ENCODE data around the gene LSM14A.
"Not testable (repeated sequence)": the region's sequence is repeated elsewhere in the genome, so short reads cannot be mapped to it uniquely, and the experiment has no call there.

The LSM14A gene

GRCh38 chr19:34231439-34231838, 59.1 kb downstream of the LSM14A start:
- Histone ChIP-seq H3K27me3 (ENCODE audit: insufficient read depth, low read length) (no peaks in the 10 kb centered on the region), H3K36me3 (ENCODE audit: insufficient read depth, low read length) (peaks cover 41% of the 10 kb centered on the region), H3K4me1 (ENCODE audit: insufficient read depth, low read length) (no peaks in the 10 kb centered on the region), H3K4me3 (ENCODE audit: low read length) (no peak overlapping the region), H3K9me3 (ENCODE audit: low read length) (no peaks in the 10 kb centered on the region), H2AFZ (ENCODE audit: low read depth, low read length) (no peak overlapping the region)

DNA sequence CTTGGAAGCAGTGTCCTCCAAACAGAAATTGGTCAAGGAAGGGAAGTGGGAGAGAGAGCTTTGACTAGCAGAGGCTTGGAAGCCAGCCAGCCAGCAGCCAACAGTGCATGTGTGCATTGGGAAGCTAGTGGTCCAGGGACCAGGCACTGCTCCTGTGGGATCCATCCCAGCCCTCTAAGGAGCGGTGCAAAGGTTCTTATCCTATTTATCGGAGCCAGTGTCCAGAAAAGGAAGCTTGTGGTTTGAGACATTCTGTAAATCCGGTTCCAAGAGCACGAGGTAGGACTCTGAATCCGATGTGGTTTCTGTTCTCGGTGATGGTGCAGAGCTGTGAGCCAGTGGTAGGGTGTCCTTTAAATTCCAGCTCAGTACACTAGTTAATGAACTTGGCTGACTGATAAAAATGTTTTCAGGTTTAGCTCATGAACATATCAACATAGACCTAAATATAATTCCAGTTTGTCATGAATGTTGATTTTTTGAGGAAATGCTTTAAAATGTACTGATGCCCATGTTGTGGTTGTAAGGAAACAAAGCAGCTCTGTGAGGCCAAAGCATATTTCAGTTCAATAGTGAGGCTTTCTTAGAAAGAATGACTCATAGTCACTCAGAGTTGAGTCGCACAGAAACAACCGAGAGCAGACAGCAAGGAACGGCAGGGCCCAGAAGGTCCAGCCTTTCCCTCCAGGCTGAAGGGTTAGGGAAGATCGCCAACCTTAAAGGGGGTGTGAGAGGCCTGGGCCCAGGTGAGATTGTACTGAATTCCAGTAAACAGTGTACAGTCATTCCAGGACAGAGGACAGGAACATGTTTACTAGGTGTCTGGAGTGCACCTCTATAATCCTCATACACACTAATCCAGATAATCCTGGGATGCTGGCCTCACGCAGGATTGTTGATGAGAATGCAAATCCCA, 60.5 kb downstream of the LSM14A start:
- Histone ChIP-seq H3K27me3 (ENCODE audit: insufficient read depth, low read length) (no peaks in the 10 kb centered on the region), H3K36me3 (ENCODE audit: insufficient read depth, low read length) (peaks cover 27% of the 10 kb centered on the region), H2AFZ (ENCODE audit: low read depth, low read length) (no peak overlapping the region), H3K9me3 (ENCODE audit: low read length) (no peaks in the 10 kb centered on the region), H3K4me1 (ENCODE audit: insufficient read depth, low read length) (no peaks in the 10 kb centered on the region), H3K4me3 (ENCODE audit: low read length) (no peak overlapping the region)

DNA sequence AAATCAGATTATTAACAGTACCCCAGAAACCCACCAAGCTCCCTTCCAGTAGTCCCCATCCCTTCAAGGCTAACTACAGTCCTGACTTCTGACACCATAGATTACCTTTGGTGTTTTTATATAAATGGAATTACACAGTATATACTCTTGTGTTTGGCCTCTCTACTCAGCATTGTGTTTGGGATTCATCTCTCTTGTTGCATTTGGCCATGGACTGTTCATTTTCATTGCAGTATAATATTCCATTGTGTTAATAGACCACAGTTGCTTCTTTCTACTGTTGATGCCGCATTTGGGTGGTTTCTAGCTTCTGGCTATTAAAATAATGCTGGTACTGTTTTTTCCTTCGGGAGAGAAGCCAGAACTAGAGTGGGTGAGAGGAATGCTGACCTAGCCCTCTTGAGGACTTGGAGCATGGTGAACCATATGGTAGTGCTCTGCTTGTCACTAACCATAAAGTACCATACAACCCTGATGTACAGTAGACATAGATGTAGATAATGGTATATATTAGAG, 63.2 kb downstream of the LSM14A start:
- Histone ChIP-seq H3K4me1 (ENCODE audit: insufficient read depth, low read length) (no peaks in the 10 kb centered on the region), H3K9me3 (ENCODE audit: low read length) (no peaks in the 10 kb centered on the region), H3K36me3 (ENCODE audit: insufficient read depth, low read length) (peaks cover under 1% of the 10 kb centered on the region), H2AFZ (ENCODE audit: low read depth, low read length) (no peak overlapping the region), H3K27me3 (ENCODE audit: insufficient read depth, low read length) (no peaks in the 10 kb centered on the region), H3K4me3 (ENCODE audit: low read length) (no peak overlapping the region)

DNA sequence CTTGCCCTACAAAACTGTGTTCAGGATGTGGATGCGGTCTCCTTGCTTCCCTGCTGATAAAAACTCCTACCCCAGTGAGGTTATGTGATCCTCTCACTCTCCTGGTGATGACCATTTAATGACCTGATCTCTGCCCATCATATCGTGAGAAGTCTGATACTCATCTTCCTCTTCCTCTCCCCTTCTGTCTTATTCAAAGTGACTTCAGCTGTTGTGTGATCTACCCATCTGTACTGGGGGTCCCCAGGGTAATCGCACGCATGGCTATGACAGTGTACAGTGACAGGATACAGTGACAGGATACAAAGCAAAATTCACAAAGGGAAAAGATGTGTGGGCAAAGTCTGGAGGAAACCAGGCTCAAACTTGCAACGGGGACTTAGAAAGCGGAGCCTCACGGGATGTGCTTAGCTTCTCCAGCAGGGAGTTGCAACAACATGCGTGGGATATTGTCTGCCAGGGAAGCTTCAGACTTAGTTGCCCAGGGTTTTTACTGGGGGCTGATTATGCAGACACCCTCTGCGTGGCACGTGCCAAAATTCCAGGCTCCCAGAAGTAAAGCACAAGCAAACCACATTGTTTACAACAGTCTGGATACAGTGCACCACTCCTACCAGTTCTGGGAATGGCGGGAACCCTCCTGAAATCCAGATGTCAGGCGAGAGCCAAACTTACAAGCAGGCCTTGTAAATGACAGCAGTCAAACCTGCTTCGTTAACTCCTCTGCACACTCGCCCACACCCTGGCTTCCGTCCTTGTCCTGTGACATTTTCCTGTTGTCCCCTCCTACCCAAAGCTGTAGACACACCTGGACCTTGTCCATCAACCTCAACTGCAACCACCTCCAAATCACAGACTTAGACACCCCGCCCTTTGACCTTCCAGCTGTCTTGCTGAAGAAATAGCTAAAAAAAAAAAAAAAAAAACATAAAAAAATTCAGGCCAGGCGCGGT, 64.0 kb downstream of the LSM14A start:
- Histone ChIP-seq H3K36me3 (ENCODE audit: insufficient read depth, low read length) (no peaks in the 10 kb centered on the region), H3K4me1 (ENCODE audit: insufficient read depth, low read length) (no peaks in the 10 kb centered on the region), H2AFZ (ENCODE audit: low read depth, low read length) (no peak overlapping the region), H3K27me3 (ENCODE audit: insufficient read depth, low read length) (no peaks in the 10 kb centered on the region), H3K9me3 (ENCODE audit: low read length) (no peaks in the 10 kb centered on the region), H3K4me3 (ENCODE audit: low read length) (no peak overlapping the region)

- Histone ChIP-seq H3K9me3 (ENCODE audit: low read length) (no peaks in the 10 kb centered on the region), H3K4me3 (ENCODE audit: low read length) (no peak overlapping the region), H3K4me1 (ENCODE audit: insufficient read depth, low read length) (no peaks in the 10 kb centered on the region), H3K36me3 (ENCODE audit: insufficient read depth, low read length) (no peaks in the 10 kb centered on the region), H2AFZ (ENCODE audit: low read depth, low read length) (no peak overlapping the region), H3K27me3 (ENCODE audit: insufficient read depth, low read length) (no peaks in the 10 kb centered on the region)
These were observed 65.0 kb downstream of the LSM14A start for GRCh38 chr19:34237283-34237682.

DNA sequence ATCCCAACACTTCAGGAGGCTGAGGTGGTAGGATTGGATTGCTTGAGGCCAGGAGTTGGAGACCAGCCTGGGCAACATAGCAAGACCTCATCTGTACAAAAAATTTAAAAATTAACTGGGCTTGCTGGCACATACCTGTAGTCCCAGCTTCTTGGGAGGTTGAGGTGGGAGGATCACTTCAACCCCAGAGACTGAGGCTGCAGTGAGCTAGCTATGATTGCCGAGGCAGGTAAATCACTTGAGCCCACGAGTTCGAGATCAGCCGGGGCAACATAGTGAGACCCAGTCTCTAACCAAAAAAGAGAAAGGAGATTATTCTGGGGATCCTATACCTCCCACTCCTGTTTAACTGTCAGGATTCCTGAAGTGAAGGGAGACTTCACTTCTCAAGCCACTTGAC, 65.6 kb downstream of the LSM14A start:
- Histone ChIP-seq H3K4me3 (ENCODE audit: low read length) (no peak overlapping the region), H2AFZ (ENCODE audit: low read depth, low read length) (no peak overlapping the region), H3K27me3 (ENCODE audit: insufficient read depth, low read length) (no peaks in the 10 kb centered on the region), H3K36me3 (ENCODE audit: insufficient read depth, low read length) (no peaks in the 10 kb centered on the region), H3K4me1 (ENCODE audit: insufficient read depth, low read length) (no peaks in the 10 kb centered on the region), H3K9me3 (ENCODE audit: low read length) (no peaks in the 10 kb centered on the region)

DNA sequence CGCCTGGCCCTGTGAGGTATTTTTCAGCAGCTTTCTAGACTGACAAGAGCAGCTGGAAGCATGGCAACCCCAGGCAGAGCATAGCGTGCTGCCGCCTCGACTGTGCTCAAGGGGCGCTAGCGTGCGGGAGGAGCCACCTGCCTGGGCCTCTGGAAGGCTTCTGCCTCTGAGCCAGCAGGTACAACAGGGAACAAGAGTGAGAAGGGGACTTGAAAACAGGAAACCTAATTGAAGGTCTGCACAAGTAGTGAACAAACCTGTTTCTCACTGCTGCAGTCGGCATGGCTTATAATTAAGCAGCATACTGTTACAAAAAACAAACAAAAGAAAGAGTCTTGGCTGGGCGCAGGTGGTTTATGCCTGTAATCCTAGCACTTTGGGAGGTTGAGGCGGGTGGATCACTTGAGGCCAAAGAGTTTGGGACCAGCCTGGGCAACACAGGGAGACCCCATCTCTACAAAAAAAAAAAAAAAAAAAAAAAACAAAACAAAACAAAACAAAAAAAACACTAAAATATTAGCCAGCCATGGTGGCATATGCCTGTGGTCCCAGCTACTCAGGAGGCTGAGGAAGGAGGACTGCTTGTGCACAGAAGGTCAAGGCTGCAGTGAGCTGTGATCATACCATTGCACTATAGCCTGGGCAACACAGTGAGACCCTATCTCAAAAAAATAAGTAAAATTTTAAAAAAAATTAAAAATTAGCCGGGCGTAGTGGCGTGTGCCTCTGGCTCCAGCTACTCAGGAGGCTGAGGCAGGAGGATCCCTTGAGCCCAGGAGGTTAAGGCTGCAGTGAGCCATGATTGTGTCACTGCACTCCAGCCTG, 69.4 kb downstream of the LSM14A start:
- Histone ChIP-seq H3K36me3 (ENCODE audit: insufficient read depth, low read length) (no peaks in the 10 kb centered on the region), H3K4me1 (ENCODE audit: insufficient read depth, low read length) (peaks cover 4% of the 10 kb centered on the region), H3K27me3 (ENCODE audit: insufficient read depth, low read length) (no peaks in the 10 kb centered on the region), H2AFZ (ENCODE audit: low read depth, low read length) (no peak overlapping the region), H3K9me3 (ENCODE audit: low read length) (no peaks in the 10 kb centered on the region), H3K4me3 (ENCODE audit: low read length) (no peak overlapping the region)

GRCh38 chr19:34243138-34243875, 71.0 kb downstream of the LSM14A start:
- H3K36me3 ChIP-seq (ENCODE audit: insufficient read depth, low read length); H3K27me3 ChIP-seq (ENCODE audit: insufficient read depth, low read length); H3K4me3 ChIP-seq (ENCODE audit: low read length); H3K4me1 ChIP-seq (ENCODE audit: insufficient read depth, low read length); H2AFZ ChIP-seq (ENCODE audit: low read depth, low read length); H3K9me3 ChIP-seq (ENCODE audit: low read length): not testable (repeated sequence)

DNA sequence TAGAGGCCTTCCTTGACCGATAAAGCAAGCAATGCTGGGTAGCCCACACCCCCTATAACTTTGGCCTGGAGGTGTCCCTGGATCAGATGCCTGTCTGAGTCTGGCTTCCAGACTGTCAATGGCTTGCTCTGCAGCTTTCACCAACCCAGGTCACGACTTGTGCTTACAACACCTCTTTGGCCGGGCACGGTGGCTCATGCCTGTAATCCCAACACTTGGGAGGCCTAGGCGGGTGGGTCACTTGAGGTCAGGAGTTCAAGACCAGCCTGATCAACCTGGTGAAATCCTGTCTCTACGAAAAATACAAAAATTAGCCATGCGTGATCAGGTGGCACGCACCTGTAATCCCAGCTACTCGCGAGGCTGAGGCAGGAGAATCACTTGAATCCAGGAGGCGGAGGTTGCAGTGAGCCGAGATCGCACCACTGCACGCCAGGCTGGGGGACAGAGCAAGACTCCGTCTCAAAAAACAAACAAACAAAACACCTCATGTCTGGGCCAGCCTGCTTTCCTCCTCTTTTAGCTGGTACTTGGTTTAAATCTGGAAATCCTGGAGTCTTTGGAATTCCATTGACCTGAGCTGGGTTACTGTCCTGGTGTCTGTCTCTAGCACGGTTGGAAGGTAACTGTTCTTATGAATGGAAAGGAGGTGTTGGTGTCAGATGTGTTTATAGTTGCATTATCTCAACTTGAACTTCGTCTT, 71.7 kb downstream of the LSM14A start:
- Histone ChIP-seq H3K36me3 (ENCODE audit: insufficient read depth, low read length) (no peaks in the 10 kb centered on the region), H3K27me3 (ENCODE audit: insufficient read depth, low read length) (no peaks in the 10 kb centered on the region), H3K4me3 (ENCODE audit: low read length) (no peak overlapping the region), H3K9me3 (ENCODE audit: low read length) (no peaks in the 10 kb centered on the region), H3K4me1 (ENCODE audit: insufficient read depth, low read length) (peaks cover 4% of the 10 kb centered on the region), H2AFZ (ENCODE audit: low read depth, low read length) (no peak overlapping the region)

DNA sequence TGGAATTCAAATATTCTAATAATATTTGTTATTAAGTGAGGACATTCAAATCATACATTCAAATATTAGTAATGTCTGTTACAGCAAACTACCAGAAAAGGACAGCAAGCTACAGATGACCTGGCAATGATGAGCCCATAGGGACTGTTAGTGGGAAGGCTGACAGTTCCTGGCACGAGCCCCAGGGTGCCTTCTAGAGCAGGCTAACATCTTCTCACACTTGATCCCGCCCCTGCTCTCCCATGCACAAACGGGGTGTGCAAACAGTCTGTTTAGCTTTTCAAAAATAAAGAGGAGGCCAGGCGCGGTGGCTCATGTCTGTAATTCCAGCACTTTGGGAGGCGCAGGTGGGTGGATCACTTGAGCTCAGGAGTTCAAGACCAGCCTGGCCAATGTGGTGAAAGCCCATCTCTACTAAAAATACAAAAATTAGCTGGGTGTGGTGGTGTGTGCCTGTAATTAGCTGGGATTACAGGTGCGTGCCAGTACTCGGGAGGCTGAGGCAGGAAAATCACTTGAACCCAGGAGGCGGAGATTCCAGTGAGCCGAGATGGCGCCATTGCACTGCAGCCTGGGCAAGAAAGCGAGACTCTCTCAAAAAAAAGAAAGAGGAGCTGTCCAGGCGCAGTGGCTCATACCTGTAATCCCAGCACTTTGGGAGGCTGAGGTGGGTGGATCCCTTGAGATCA, 72.5 kb downstream of the LSM14A start:
- no peaks in the 10 kb centered on the region for H3K9me3 ChIP-seq (ENCODE audit: low read length)
- H2AFZ ChIP-seq (ENCODE audit: low read depth, low read length), result no peak overlapping the region
- H3K4me3 ChIP-seq (ENCODE audit: low read length), result no peak overlapping the region
- H3K27me3 ChIP-seq (ENCODE audit: insufficient read depth, low read length), result no peaks in the 10 kb centered on the region
- H3K36me3 ChIP-seq (ENCODE audit: insufficient read depth, low read length), result no peaks in the 10 kb centered on the region
- peaks cover 4% of the 10 kb centered on the region for H3K4me1 ChIP-seq (ENCODE audit: insufficient read depth, low read length)

DNA sequence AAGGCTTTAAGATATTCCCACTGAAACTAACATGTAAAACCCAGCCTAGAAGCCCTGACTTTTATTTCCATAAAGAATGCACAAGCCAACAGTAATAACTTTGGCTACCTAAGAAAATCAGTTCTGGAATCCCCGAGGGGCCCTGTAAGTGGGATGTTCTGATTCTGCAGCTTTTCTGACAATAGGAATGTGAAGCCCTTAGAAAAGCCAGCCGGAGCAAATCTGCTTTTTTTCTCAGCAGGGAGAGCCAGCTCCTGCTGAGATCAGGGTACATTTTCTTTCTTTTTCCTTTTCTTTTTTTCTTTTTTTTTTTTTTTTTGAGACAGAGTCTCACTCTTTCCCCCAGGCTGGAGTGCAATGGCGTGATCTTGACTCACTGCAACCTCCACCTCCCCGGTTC, 74.0 kb downstream of the LSM14A start:
- no peaks in the 10 kb centered on the region for H3K9me3 ChIP-seq (ENCODE audit: low read length)
- H2AFZ ChIP-seq (ENCODE audit: low read depth, low read length), result no peak overlapping the region
- no peaks in the 10 kb centered on the region for H3K36me3 ChIP-seq (ENCODE audit: insufficient read depth, low read length)

More for the DNA sequence above, 74.0 kb downstream of the LSM14A start:
- Histone ChIP-seq H3K27me3 (ENCODE audit: insufficient read depth, low read length) (no peaks in the 10 kb centered on the region), H3K4me1 (ENCODE audit: insufficient read depth, low read length) (peaks cover 4% of the 10 kb centered on the region), H3K4me3 (ENCODE audit: low read length) (no peak overlapping the region)

Measured in neuron (in vitro differentiated cells).